ES-I3 (cell line): ENCODE results near the gene KATNBL1.
"Not testable (repeated sequence)": the region's sequence is repeated elsewhere in the genome, so short reads cannot be mapped to it uniquely, and the experiment has no call there.

Experiments used
- H3K36me3 ChIP-seq: 2 replicates; pipeline ENCODE4 v1.6.1; 2013; ENCODE audit warnings: mild to moderate bottlenecking, low read length, control low read depth, moderate library complexity; ENCODE audit not compliant: insufficient read depth
- H3K4me1 ChIP-seq: 2 replicates; pipeline ENCODE4 v1.6.1; 2013; ENCODE audit warnings: mild to moderate bottlenecking, control low read depth, low read length; ENCODE audit not compliant: insufficient read depth
- H3K9ac ChIP-seq: 2 replicates; pipeline ENCODE4 v1.6.1; 2013; ENCODE audit warnings: low read depth, mild to moderate bottlenecking, low read length, moderate library complexity
- H3K9me3 ChIP-seq: 2 replicates; pipeline ENCODE4 v1.6.1; 2013; ENCODE audit warnings: mild to moderate bottlenecking, low read length, moderate library complexity; ENCODE audit not compliant: control insufficient read depth, insufficient read depth

The KATNBL1 gene

DNA sequence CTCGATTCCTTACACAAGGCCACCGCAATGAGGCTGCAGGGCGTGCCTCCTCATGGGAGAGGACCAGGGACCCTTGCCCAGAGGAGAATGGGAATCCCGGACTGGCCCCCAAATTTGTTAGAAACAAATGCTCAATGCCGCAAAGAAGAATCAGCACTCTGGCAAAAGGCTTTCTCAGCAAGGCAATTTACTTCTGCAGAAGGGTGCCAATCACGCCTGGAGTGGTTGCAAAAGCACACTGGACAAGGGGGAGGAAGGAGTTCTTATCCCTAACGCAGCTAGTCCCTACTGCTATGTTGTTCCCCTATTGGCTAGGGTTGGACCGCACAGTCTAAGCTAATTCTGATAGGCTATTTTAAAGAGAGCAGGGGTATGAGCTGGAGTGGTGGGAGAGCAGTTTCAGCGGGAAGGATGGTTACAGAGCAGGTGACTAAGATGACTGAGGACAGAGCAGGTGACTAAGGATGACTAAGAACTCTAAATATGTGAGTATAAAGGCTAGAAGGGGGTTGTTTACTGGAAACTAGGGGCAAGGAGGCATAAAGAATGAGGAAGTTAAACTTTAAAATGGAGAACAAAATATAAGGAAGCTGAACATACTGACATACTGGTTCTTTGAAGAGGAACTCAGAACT lies 48.5 kb downstream of the KATNBL1 start:
- peaks cover 23% of the 10 kb centered on the region for H3K9me3 ChIP-seq
- peaks cover 11% of the 10 kb centered on the region for H3K36me3 ChIP-seq
- no peak overlapping the region for H3K9ac ChIP-seq
- no peaks in the 10 kb centered on the region for H3K4me1 ChIP-seq

DNA sequence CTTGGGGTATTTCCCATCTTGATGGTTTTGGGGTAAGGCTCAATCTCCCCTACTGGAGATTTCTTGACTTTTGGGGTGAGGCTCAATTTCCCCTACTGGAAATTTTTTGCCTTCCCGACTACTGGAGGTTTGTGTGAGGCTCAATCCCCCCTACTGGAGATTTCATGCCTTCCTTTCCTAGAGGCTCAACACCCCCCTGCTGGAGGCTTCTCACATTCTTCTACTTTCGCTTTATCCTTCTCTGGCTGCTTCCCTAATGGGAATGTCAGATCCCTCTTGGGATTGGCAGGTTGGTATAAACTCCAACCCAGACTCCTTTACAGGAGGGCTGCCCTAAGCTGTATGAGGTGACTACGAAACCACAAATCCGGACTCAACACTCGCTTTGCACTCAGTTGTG lies 49.2 kb downstream of the KATNBL1 start:
- Histone ChIP-seq H3K4me1 (no peaks in the 10 kb centered on the region), H3K36me3 (peaks cover 13% of the 10 kb centered on the region), H3K9ac (no peak overlapping the region), H3K9me3 (peaks cover 23% of the 10 kb centered on the region)

DNA sequence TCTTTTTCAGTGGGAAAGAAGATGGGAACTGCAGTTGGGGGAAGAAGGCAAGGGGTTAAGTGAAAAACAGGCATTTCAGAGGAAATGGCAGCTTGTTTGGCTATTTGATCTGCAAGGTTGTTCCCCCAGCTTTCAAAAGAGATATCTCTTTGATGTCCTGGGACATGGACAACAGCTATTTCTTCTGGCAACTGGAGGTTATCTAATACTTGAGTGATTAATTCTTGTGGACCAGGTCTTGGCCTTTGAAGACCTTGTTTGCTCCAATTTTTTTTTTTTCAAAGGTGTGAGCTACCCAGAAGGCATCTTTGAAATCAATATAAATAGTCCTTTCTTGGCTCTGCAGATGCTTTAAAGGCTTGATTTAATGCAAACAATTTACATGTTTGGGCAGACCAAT lies 51.5 kb downstream of the KATNBL1 start:
- Histone ChIP-seq H3K9ac (no peak overlapping the region), H3K4me1 (no peaks in the 10 kb centered on the region), H3K9me3 (peaks cover 41% of the 10 kb centered on the region), H3K36me3 (peaks cover 17% of the 10 kb centered on the region)

DNA sequence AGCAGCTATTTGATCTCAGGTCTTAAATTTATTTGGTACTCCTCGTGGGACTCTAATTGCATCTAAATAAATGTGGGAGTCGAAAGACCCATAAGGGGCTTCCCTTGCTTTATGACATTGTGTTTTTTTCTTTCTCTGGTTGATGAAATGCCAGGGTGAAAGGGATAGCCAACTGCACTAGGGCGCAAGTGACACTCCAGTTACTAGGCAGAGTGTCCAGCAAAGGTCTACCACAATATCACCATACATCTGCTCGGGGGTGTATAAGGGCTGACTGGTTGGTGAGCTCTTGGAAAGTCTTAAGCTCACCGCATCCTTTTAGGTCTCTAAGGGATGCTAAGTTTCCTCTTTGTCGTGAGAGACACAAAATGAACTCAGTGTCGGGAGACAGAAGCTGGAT lies 54.0 kb downstream of the KATNBL1 start:
- Histone ChIP-seq H3K9ac (no peak overlapping the region), H3K36me3 (peaks cover 15% of the 10 kb centered on the region), H3K9me3 (peaks cover 26% of the 10 kb centered on the region), H3K4me1 (no peaks in the 10 kb centered on the region)

DNA sequence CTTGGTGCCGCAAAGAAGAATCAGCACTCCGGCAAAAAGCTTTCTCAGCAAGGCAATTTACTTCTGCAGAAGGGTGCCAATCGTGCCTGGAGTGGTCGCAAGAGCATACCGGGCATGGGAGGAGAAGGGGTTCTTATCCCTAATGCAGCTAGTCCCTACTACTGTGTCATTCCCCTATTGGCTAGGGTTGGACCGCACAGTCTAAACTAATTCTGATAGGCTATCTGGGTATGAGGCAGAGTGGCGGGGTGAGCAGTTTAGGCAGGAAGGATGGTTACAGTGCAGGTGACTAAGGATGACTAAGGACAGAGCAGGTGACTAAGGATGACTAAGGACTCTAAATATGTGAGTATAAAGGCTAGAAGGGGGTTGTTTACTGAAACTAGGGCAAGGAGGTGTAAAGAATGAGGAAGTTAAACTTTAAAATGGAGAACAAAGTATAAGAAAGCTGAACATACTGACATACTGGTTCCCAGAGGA lies 55.1 kb downstream of the KATNBL1 start:
- Histone ChIP-seq H3K9me3 (peaks cover 24% of the 10 kb centered on the region), H3K36me3 (peaks cover 12% of the 10 kb centered on the region), H3K4me1 (no peaks in the 10 kb centered on the region), H3K9ac (no peak overlapping the region)

DNA sequence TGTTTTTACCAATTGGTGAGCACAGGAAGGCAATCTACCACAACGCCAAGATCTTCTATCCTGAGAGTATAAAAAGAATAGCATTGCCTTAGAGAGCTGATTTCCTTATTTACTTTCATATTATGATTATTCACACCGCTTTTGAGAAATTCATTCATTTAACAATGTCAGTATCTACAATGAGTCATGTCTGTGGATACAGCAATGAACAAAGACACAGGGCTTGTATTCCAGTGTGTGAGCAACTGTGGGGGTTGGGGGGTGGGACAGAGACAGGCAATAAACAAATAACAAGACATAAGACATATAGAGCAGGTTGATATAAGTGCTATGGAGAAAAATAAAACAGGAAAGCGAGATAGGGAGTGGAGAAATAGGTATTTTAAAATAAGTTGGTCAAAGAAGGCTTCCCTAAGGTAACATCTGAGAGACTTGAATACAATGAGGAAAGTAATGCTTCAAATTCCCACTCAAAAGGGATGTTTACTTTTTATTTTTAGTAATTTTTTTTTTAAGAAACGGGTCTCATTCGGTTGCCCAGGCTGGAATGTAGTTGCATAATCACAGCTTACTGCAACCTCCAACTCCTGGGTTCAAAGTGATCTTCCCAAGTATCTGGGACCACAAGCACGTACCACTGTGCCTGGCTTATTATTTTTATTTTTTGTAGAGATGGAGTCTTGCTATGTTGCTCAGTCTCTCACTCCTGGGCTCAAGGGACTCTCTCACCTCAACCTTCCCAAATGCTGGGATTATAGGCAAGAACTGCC lies 62.3 kb downstream of the KATNBL1 start:
- no peaks in the 10 kb centered on the region for H3K4me1 ChIP-seq
- H3K9ac ChIP-seq = no peak overlapping the region
- H3K9me3 ChIP-seq = no peaks in the 10 kb centered on the region
- peaks cover 10% of the 10 kb centered on the region; the same call in 1 of the 2 replicates for H3K36me3 ChIP-seq

DNA sequence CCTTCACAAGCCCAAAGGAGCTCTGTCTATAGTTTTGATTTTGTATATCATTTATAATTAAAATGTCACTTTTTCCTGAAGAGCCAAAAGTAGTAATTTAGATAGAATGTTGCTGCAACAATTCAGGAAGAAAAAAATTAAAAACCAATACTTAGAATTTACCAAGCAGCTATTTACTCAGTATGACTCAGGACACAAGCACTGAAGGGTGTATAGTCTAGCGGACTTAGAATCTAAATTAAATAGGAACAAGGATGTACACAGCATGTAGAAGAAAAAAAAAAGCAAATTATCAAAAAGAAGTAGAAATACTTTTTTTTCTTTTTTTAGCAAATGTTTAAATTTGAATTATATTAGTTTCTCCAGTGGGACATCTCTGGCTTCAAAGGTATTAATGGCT lies 76.4 kb downstream of the KATNBL1 start:
- no peaks in the 10 kb centered on the region for H3K36me3 ChIP-seq
- H3K9me3 ChIP-seq = no peaks in the 10 kb centered on the region
- no peak overlapping the region for H3K9ac ChIP-seq
- no peaks in the 10 kb centered on the region for H3K4me1 ChIP-seq

DNA sequence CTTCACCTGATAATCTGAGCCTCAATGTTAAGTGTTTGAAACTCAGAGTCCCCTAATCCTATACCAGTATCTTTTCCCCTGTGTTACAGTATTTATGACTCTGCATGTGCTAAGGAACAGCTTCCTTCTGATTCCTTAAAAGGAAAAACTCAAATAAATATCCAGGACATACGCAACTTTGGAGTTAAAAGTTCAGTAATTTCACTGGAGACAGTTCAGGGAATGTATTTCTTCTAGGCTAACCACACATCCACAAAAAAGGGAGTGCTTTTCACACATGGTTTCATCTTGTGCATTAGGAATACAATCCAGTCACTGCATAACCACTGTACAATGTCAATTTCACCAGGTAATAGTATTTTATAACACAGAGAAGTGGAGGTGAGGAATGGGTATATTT lies 77.0 kb downstream of the KATNBL1 start:
- Histone ChIP-seq H3K9ac (no peak overlapping the region), H3K36me3 (no peaks in the 10 kb centered on the region), H3K4me1 (no peaks in the 10 kb centered on the region), H3K9me3 (no peaks in the 10 kb centered on the region)

DNA sequence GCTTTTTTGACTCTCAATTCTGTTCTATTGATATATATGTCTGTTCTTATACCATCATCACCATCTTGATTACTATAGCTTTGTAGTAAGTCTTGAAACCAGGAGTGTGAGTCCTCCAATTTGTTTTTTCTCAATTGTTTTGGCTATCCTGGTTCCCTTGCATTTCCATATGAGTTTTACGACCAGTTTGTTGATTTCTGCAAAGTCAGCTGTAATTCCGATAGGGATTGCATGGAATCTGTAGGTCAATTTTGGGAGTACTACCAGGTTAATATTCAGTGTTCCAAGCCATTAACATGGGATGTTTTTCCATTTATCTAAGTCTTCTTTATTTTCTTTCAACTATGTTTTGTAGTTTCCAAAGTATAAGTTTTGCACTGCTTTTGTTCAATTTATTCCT lies 81.0 kb downstream of the KATNBL1 start:
- Histone ChIP-seq H3K9me3 (no peaks in the 10 kb centered on the region), H3K9ac (no peak overlapping the region)

DNA sequence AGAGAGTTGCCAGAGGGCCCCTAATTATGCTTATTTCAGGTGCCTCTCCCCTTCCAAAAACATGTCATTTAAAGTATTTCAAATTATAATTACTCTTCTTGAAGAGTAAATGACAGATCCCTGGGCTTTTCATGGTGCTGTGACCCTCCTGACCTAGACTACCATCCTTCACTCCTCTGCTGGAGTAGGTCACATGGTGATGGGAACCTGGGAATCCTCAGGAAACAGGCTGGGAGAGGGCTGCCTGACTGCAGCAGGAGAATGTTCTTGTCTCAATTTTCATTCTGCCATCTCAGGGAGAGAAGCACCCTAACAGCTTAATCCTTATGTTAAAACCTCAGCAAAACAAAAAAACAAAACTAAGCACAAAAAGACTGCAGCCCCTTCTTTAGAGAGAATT lies 83.4 kb downstream of the KATNBL1 start:
- Histone ChIP-seq H3K4me1 (peaks cover 8% of the 10 kb centered on the region), H3K9ac (no peak overlapping the region), H3K9me3 (no peaks in the 10 kb centered on the region), H3K36me3 (no peaks in the 10 kb centered on the region)

More for the DNA sequence above, 81.0 kb downstream of the KATNBL1 start:
- Histone ChIP-seq H3K4me1 (peaks cover 8% of the 10 kb centered on the region), H3K36me3 (no peaks in the 10 kb centered on the region)

DNA sequence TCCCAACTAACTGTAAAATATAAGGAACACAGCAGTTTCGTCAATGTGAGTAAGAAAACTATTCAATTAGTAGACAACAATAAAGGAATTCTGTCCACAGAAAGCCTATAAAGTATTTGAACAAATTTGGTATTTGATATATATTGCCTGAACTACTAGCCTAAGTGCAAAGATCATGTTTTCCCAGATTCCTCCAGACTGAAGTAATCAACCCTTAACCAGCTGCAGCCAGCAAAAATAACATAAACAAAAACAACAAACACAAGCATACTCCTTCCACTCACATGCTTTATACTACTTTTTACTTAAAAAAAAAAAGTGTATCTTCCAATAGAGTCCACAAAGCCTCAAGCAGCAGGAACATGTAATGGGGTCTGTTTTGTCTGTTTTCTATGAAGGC lies 84.0 kb downstream of the KATNBL1 start:
- H3K9me3 ChIP-seq = no peaks in the 10 kb centered on the region
- H3K4me1 ChIP-seq = peaks cover 8% of the 10 kb centered on the region
- no peak overlapping the region for H3K9ac ChIP-seq
- no peaks in the 10 kb centered on the region for H3K36me3 ChIP-seq

DNA sequence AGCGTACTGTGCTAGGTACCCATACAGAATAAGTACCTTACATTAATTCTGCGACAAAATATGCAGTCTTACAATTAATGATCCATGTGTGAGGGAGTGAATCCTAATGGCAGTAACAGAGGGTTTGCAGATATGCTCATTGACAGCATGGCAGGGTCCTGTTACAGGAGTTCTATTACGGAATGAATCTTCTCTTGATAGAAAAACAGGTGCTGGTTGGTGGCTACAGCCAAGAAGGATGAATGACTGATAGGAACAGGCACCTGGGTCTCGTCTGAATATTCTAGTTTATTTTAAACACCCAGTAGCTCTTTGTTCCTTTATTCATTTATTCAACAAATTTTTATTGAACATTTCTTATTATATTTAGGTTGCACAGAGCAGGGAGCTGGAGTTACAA lies 85.2 kb downstream of the KATNBL1 start:
- no peak overlapping the region for H3K9ac ChIP-seq
- H3K4me1 ChIP-seq = peaks cover 8% of the 10 kb centered on the region
- no peaks in the 10 kb centered on the region for H3K36me3 ChIP-seq
- H3K9me3 ChIP-seq = no peaks in the 10 kb centered on the region

DNA sequence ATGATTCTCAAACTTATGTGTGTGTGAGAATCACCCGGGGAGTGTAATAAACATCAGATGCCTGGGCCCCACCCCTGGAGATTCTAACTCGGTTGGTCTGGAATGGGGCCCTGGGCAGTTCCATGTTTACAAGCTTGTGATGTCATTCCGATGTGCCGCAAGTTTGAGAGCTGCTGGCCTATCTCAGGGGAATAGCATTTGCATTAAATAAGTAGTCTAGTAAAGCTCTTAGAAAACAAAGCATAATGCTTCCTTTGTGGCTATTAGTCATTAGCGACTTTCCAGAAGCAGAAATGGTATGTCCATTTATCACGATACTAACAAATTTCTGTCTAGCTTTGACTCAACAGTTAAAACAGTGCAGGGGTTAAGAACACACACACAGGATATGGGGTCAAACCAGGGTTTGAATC lies 87.1 kb downstream of the KATNBL1 start:
- Histone ChIP-seq H3K4me1 (peaks cover 8% of the 10 kb centered on the region), H3K9ac (no peak overlapping the region), H3K36me3 (no peaks in the 10 kb centered on the region), H3K9me3 (no peaks in the 10 kb centered on the region)

DNA sequence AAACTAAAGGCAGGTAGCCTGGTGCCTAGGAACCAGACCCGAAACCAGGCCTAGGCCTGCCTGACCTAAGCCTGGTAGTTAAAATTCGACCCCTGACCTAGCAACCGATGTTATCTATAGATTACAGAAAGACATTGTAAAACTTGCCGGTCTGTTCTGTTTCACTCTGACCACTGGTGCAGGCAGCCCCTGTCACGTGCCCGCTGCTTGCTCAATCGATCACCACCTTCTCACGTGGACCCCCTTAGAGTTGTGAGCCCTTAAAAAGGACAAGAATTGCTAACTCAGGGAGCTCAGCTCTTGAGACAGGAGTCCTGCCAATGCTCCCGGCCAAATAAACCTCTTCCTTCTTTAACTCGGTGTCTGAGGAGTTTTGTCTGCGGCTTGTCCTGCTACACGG lies 88.1 kb downstream of the KATNBL1 start:
- not testable (repeated sequence) for H3K9me3 ChIP-seq, H3K36me3 ChIP-seq, H3K9ac ChIP-seq, H3K4me1 ChIP-seq

DNA sequence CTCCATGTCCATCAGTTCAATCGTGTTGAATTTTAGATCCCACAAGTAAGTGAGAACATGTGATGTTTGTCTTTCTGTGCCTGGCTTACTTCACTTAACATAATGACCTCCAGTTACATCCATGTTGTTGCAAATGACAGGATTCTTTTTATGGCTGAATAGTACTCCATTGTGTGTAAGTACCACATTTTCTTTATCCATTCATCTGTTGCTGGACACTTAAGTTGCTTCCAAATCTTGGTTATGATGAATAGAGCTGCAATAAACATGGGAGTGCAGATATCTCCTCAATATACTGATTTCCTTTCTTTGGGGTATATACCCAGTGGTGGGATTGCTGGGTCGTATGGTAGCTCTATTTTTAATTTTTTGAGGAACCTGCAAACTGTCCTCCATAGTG lies 89.5 kb downstream of the KATNBL1 start:
- H3K36me3 ChIP-seq, H3K4me1 ChIP-seq, H3K9ac ChIP-seq, H3K9me3 ChIP-seq: not testable (repeated sequence)
